HG03103 (cell line): ENCODE data around the gene TEAD2.

Experiments
- ATAC-seq: cut with Tn5 transposase; IDR thresholded peaks from one replicate; pipeline ENCODE4 v1.9.1; 2021; ENCODE audit warnings: low read depth; ENCODE audit not compliant: unreplicated experiment

Gene TEAD2

DNA sequence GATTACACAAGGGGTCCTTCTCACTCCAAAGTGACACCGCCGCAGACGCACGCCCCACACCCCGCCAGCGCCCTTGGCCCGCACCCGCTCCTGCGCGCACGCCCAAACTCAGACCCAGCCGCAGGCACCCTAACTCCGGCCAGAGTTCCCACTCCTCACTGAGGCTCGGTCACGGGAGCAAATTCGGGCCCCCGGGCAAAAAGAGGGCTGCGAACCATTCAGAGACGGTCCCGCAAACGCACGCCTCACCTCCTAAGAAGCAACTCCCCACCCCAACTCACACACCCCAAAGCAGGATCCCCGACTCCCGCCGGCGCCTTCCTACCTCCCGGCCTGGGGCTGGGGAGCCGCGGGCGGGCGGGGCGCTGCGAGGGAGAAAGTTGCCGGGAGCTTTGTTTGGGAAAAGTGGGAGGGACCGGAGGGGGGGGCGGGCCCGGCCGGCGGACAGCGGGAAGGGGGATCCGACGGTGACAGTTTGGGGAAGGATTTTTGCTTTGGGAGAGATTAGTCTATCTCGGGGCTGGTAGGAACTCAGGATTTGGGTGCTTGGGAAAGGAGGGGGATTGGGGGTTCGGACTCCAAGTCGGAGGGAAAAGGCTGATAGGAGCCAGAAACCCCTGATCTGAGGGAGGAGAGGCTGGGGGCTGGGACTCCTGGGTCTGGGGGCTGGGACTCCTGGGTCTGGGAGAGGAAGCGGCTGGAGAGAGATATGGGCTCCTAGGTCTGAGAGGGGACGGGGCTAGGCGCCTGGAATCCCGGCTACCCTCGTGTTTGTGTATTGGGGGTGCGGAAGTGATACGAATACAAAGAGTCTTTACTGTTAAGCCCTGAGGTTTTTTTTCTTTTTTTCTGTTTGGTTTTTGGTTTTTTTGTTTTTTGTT is at the start of gene TEAD2:
Gene TEAD2 (minus strand): TSS at position 369 of the 881 bp plus-strand sequence. CDS start 2,341 bp downstream, outside the sequence.
- no peak for ATAC-seq

DNA sequence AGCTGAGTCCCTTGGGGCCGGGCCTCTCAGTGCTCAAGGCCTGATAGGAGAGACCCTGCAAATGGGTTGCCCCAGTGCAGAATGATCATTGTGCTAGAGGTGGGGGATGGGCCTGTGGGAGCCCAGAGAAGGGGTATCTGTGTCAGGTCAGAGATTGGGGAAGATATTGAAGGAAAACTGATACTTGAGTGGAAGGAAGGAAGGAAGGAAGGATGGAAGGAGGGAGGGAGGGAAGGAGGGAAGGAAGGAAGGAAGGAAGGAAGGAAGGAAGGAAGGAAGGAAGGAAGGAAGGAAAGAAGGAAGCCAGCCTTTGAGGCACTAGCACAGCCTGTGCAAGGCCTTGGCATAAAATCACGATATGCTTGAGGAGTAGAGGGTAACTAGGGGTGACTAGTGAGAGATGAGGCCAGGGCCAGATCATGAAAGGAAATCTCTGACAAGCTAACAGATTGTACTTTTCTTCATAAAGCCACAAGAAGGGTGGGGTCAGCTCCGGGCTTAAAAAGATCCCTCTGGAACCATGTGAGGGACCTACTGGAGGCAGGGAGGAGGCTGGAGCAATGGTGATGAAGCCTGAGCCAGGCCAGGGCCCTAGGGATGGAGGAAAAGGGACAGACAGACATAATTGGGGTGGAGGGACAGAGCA is 49.6 kb upstream of the TEAD2 start:
- no peak for ATAC-seq

DNA sequence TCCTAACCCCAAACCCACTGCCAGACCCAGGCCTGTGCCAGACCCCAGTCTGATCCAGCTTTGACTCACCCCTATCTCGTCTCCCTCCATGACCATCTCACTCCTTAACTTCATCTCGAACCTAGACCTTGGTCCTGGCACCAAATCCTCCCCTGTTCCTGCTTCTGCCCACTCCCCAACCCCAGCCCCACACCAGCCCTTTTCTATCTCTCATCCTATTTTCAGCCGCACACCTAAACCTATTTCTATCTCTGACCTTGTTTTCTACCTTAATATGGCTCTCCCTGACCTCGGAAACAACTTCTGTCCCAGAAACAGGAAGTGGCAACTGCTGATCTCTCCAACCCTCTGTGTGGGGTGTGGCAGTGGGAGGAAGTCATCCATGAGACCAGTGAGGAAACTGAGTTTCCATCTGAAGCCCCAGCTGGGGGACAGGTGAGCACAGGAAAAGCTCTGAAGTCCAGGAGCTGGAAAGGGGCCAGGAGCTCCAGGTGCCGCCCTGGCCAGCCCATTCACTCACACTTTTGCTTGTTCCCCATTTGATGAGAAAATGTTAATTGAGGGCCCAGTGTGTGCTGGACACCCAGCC is 47.3 kb upstream of the TEAD2 start:
- ATAC-seq = no peak

DNA sequence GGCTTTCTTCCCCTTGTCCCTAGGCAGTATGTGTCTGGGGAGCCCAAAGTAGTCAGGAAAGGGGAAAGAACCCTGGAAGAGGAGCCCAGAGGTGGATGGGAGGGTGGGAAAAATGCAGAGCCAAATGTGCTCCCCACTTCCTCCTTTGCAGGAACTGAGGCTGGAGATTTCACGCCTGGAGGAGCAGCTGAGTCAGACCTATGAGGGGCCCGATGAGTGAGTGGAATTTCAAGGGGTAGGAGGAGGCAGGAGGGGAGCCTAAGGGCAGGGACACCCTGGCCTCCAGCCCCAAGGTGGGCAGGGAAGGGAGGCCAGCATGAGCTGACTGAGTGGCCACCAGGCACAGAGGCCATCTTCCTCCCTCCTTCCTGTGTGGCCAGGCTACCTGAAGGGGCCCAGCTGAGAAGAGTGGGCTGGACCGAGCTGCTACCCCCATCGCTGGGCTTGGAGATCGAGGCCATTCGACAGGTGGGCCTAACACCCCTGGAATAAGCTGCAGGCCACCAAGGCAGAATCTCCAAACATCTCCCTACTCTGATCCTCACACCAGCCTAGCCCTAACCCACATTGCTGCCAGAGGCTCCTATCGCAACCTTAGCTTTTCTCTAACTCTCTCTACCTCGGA is 46.7 kb upstream of the TEAD2 start:
- ATAC-seq = no peak

DNA sequence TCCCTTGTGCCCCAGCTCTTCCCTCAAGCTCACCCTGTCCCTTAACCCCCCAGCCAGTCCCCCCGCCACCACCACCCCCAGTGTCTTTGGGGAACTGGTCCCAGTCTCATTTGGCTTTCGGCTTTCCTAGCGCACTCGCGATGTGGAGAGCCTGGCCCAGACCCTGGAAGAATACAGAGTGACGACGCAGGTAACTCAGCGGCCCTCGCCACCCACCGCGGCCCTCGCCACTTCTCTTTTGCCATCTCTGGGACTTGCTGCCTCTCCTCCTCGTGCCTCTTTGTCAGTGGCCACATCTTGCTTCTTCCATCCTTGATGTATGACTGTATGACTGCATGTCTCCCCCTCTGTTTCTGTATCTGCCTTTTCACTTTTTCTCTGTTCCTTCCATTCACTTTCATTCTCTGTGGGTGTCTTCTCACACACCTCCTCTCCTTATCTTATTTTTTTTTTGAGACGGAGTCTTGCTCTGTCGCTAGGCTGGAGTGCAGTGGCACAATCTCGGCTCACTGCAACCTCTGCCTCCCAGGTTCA is 45.3 kb upstream of the TEAD2 start:
- no peak for ATAC-seq

DNA sequence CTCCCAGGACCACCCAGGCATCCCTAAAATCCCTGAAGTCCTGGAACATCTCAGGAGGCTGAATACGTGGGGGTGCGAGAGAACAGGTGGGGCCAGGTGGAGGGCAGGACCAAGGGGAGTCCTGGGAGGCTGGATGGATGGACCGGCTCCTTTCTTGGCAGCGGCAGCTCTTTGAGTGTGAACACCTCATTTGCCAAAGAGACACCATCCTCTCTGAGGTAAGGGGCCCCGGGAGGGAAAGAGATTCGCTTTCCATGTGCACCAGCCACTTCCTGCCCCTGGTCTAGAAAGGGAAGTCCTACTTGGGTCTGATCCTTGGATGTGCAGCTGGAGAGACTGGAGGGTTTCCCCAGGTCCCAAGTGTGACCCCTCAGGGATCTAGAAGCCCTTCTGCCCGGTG is 44.9 kb upstream of the TEAD2 start:
- ATAC-seq = no peak

DNA sequence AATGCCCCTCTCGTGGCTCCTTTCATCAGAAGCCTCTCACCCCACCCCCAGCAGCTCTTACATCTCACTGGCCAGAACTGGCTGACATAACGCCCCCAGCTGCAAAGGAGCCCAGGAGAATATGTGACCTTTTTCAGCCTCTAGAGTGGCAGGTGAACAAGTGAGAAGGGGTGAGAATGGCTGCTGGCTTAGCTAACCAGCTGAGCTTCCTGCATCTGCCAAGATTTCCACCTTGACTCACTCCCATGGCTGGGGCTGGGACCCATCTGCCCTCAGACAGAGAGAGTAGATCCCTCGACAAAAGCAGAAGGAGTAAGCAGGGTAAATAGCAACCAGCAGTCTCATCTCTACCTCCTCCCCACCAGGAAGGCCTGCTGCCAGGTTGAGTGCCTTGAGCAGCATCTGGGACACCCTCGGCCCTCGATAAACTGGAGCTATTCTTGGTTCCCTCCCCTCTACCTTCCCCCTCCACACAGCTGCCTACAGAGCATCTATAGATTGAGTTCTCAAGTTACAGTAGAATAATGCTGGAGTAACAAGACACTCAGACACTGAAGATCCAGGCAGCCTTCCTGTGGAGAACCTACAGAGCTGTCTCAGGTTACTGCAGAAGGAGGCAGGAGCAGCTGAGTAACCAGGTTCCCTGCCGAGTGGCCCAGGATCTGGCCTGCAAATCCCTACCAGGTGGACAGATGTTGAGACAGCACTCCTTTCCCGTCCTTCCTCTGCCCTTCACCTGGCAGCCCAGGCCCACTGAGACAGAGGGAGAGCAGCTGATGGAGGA is 41.4 kb upstream of the TEAD2 start:
- no peak for ATAC-seq

DNA sequence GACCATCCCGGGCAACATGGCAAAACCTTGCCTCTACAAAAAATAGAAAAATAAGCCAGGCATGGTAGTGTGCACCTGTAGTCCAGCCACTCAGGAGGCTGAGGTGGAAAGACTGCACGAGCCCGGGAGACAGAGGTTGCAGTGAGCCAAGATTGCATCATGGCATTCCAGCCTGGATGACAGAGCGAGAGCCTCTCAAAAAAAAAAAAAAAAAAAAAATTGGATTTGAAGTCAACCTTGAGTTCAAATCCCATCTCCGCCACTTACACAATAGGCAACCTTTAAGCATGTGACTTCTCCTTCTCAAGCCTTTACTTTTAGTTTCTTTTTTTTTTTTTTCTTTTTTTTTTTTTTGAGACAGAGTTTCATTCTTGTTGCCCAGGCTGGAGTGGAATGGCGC is 37.8 kb upstream of the TEAD2 start:
- no peak for ATAC-seq

DNA sequence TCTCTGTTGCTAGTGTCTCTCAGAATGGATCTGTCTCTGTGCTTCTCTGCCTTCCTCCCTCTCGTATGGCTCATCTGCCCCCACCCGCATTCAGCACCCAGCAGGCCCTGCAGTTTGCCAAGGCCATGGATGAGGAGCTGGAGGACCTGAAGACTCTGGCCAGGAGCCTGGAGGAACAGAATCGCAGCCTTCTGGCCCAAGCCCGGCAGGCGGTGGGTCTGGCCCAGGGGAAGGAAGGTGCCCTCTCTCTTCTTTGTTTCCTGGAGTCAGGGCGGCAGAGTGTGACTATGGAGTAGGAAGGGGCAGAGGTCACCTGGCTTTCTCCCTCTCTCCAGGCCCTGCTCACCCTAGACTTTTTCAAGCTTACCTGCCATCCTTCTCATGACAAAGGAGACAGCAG is 36.7 kb upstream of the TEAD2 start:
- ATAC-seq = no peak

DNA sequence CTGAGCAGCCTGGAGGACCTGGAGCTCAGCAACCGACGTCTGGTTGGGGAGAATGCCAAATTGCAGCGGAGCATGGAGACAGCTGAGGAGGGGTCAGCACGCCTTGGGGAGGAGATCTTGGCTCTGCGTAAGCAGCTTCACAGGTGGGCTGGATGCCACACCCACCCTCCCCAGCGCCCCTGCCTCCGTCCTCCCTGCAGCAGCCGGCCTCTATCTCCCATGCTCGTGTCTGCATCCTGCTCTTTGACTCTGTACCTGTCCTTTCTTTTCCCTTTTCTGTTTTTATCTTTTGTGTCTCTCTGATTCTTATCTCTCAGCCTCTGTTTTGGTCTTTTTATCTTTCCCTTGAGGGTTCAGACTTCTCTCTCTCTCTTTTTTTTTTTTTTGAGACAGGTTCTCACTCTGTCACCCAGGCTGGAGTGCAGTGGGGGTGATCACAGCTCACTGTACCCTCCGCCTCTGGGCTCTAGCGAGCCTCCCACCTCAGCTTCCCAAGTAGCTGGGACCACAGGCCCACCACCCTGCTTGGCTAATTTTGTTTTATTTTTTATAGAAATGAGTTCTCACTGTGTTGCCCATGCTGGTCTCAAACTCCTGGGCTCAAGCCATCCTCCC is 35.9 kb upstream of the TEAD2 start:
- ATAC-seq = no peak

DNA sequence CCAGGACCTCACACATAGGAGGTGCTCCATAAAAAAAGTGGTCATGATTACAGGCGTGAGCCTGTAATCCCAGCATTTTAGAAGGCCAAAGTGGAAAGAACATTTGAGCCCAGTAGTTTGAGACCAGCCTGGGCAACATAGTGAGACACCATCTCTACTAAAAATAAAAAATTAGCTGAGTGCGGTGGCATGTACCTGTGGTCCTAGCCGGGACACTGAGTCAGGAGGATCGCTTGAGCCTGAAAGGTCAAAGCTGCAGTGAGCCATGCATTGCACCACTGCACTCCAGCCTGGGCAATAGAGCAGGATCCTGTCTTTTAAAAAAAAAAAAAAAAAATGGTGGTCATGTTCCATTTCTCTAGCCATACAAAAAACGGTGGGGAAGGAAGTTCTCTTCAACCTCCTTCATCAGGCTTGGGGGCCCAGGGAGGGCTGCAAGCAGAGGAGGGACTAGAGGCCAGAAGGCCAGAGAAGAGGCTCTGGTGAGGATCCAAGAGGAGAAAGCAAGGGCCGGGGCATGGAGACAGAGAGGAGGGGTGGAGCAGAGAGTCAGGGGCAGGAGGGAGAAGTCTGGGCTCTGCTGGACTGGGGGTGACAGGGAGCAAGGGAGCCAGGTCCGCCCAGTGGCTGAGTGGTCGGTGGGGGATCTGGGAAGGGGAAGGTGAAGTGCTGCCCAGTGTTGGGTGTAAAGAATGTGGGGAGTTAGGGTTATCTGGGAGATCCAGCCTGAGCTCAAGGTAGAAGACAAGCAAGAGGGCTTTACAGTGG is 34.7 kb upstream of the TEAD2 start:
- ATAC-seq = no peak

DNA sequence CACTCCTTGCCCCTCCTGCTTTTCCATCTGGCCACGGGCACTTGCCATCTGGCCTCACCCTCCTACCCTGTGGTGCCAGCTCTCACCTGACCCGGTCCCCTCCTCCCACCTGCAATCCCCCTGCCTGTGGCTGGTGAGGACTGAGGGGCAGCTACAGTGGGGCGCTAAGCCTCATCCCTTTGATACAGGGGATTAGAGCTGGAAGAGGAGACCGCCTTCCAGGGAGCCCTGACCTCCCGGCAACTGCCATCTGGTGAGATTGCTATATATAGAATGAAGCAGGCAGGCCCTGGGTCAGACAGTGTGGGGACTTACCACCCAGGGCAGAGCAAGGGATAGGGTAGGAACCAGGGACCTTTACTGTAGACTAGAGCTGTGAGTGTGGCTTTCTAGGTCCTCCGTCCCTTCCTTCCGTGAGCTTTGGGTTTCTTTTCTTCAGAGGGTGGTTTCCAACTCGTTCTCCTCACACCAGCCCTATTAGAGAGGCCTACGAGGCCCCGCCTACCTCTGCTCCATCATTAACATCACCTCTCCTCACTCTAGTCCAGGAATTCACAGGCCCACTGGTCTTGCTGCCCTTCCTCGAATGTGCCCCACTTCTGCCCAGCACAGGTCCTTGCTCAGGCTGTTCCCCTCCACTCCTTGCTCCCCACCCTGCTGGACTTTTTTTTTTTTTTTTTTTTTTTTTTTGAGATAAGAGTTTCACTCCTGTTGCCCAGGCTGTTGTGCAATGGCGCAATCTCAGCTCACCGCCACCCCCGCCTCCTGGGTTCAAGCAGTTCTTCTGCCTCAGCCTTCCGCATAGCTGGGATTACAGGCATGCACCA is 33.6 kb upstream of the TEAD2 start:
- ATAC-seq = no peak

DNA sequence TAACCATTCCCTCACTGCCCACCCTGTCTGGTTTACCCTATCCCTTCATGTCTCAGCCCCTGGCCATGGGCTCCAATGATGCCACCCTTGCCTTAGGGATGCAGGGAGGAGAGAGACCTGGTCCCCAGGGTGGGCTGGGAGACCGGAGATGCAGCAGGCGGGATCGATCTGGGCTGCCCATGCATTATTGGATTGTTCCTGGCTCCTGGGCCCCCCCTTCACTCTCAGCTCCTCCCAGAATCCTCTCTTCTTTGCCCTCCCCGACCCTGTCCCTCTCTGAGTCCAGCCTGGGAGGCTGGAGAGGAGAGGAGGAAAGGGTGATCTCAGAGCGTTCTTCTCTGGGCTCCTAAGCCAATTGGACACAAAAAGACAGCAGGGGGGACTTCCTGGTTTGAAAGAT is 31.7 kb upstream of the TEAD2 start:
- no peak for ATAC-seq

DNA sequence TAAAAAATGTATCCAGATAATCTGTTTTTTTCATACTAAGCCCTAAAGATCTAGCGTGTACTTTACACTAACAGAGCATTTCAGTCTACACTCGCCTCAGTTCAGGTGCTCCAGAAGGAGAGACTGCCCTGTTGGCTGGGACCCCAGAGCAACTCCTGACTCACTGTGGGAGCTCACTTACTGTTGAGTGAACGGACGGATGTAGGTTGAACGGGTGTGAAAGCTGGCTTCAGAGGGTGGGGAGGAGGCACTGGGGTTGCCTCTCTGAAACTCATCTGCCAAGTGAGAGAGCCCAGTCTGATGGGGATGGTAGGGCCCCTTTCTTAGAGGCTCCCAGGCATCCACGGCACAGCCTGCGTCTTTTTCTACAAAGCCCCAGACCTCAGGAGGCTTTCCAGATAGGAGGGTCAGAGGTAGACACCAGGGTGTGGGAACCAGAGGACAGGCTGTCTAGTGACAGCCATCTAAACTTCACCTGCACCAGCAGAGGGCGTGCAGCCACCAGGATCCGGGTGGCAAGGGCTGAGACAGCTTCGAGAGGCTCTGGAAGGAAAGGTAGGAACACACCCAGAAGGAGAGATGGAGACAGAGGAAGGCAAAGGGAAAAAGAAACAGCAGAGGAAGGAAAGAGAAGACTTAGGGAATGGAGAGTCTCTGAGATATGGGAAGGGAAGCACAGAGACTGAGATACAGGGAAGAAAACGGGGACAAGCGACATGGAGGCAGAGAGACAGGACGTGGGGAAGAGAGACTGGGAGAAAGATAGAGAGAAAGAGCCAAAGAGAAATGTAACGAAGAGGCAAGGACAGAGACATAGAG is 29.6 kb upstream of the TEAD2 start:
- no peak for ATAC-seq

DNA sequence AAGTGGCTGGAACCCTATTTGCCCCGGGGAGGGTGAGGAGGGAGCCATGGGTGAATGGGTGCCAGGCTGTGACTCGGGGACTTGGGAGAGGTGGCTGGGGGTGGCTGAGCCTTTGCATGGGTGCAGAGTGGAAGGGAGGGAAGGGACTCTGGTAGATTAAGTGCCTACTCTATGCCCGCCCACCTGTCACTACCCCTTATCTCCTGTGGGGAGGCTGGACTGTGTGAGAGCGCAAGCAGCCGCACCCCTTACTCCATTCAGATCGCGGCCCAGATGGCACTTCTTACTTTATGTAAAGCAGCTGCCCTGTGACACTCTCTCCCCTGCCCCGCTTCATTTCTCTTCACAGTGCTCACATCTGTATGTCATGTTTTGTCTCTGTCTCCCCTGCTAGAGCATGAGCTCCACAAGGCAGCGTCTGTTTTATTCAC is 28.7 kb upstream of the TEAD2 start:
- ATAC-seq = no peak

DNA sequence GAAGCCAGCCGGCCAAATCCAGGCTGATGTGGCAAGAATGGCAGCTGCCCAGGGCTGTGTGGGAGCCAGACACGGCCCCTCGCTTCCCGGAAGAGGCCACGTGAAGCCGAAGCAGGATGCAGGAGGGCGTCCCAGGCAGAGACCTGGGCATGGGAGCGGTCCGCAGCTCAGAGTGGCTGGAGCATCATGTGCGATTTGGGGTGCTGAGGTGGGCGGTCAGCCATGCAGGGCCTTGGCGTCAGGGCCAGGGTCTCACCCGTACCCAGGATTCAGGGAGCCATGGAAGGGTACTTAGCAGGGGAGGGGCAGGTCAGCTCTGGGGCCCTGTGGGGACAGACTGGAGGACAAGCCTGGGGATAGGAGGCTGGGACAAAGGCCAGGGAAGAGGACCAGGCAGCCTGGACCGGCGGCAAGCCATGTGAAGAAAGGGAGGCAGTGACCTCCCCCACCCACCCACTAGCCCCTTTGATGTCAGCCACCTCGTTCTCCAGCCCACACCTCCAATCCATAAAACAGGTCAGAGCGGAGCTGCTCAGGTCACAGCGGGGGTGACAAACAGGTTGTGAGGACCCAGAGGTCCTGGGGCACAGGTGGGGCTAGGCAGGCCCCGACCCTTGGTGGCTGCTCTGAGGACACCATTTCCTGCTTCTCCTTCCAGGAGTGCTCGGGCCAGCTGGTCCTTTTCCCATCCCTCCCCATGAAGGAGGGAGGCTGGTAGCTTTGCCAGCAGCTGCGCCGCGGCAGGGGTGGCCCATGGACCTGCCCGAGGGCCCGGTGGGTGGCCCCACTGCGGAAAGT is 28.1 kb upstream of the TEAD2 start:
- no peak for ATAC-seq

DNA sequence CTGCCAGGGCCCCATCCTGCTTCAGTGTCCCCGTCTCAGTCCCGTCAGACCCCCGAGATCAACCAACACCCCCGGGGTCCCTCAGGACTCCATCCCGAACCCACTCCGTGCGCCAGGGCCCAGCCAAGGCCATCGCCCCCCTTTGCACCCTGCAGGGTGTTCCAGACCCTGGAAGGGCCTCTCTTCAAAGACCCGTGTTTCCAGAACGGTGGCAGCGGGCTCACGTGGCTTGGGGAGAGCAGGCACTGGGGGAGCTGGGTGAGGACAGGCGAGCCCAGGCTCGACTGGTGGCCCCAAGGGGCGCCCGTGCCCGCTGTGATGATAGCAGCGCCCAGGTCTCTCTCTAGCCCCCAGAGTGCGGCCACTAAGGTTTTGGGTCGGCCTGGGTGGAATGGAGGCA is 27.2 kb upstream of the TEAD2 start:
- no peak for ATAC-seq
